Measurements from ENCODE around the gene MUC5B. TPM values are rescaled to one million over a fixed set of nuclear protein-coding genes. Genes with fewer than 3 reads are reported as not detected.

MUC5B gene
- polyA plus RNA-seq, 1 donor, result not detected

DNA sequence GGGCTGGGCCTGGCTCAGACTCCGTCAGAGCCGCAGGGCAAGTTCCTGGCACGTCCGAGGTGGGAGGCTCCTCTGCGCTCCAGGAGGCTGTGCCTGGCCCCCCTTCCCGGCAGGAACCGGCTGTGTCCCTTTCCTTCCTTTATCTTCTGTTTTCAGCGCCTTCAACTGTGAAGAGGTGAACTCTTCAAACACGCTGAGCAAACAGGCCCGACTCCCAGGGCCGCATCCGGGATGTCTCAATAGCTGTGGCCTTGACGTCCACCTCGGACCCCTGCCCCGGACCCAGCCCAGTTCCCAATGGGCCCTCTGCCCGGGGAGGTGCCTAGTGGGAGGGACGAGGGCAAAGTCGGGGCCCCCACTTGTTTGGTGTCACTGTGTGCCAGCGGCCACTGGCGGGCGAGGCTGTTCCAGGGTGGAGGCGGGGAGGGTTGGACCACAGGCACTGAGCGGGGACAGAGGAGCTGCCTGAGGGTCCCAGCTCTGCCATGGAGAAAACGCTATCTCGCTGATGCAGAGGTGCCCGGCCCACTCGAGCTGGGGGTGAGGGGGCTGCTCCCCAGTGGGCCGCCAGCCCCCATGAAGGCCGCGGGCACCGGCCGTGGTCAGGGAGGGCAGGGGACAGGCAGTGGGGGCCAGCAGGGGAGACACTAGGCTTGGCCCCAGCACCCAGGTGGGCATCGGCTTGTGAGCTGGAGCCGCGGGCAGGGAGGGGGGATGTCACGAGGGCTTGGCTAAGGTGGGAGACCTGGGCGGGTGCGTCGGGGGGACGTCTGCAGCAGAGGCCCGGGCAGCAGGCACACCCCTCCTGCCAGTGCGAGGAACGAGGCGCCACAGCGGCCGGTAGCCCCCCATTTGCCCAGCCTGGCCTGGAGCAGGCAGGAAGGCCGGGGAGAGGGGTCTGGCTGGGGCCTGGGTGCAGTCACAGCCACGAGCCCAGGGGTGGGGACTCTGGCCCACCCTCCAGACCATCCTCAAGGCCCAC, 2.7 kb upstream of the MUC5B start:
- no peak for DNase-seq (ENCODE audit: low read depth)

DNA sequence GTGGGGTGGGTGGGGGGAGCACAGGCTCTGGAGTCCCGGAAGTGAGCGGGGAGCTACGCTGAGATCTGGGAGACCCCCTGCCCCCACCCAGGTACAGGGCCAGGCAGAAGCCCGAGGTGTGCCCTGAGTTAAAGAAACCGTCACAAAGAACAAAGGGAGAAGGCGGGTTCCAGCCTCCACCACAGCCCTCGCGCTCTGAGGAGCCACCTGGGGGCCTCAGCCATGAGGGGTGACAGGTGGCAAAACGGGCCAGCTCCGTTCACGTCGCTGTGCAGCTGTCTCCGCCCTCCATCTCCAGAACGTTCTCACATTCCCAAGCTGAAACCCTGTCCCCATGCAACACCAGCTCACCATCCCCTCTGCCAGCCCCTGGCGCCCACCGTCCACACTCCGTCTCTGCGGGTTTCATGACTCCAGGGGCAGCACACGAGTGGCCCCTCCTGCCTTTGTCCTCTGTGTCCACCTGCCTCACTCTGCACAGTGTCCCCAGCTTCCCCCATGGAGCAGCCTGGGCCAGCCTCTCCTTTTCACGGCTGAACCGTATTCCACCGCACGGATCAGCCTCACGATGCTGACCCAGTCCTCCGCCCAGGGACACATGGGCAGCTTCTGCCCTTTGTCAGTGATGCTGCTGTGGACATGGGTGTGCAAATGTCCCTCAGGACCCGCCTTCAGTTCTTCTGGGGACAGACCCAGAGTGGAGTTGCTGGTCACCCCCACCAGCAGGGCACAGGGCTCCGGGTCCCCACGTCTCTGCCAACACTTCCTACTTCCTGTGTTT, 1.7 kb upstream of the MUC5B start:
- DNase-seq (ENCODE audit: low read depth), result no peak

DNA sequence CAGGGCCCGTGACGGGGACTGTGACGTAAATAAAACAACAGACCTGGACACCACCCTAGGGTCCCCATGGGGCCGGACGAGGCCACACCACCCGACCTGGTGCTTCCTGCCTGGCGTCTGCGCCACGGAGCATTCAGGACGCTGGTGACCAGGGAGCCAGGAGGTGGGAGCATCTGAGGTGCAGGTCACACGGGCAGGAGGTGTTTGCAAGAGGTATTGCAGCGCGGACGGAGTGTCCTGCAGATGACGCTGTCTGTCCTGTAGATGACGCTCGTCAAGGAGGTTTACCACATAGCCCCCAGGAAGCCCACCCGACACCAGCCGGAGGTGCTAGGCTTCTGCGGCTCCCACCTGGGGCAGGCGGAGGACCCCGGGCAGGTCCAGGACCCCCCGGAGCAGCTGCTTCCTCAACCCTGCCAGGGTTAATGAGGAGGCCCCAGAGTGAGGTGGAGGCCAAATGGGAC, 986 bp upstream of the MUC5B start:
- DNase-seq (ENCODE audit: low read depth), result no peak

DNA sequence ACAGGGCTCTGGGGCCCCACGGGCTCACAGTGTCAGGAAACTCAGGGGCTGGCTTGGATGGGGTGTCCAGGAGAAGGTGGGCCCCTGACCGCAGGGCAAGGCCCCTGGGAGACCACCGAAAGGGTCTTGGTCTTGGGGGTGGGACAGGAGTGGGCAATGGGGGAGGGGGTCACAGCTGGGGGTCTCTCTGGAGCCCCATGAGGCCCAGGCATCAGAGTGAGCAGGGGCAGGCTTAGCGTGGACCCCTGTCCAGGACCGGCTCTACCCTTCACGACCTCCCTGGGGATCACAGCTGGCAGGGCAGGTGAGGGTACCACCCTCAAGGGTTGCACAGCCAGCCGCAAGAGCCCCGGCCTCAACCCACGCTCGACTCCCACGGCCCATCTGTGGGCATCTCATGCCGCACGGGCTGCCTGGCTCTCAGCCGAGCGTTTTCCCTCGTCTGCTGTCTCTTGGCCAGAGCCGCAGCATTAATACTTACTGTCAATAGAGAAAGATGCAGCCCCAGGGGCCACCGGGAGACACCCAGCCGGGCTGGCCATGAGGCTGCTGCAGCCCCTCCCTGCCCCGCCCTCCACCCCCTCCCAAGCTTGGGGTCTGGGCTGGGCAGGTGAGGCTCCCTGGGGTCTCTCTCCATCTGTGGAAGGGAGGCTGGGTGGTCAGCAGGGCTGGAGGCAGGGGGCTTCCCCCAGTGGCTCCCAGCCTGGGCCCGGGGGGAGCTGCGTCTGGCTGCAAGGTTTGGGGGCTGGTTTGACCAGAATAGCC, 662 bp downstream of the MUC5B start:
- no peak for DNase-seq (ENCODE audit: low read depth)

DNA sequence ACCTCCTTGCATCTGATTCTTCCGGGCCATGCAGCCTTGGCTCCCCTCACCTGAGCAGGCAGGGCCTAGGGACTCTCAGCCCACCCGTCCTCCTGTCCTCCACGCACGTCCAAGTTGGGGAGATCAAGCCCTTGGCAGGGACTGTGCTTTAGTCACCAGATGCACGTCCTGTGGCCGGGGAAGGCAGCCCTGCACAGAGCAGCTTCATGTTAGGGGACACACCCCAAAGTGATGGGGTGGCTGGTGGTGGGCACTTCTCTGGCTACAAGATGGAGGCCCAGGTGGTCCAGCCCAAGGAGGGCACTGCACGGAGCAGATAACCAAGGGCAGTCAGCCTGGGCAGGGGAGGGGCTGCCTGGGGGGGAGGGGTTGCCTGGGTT, 1.2 kb downstream of the MUC5B start:
- DNase-seq (ENCODE audit: low read depth), result no peak

DNA sequence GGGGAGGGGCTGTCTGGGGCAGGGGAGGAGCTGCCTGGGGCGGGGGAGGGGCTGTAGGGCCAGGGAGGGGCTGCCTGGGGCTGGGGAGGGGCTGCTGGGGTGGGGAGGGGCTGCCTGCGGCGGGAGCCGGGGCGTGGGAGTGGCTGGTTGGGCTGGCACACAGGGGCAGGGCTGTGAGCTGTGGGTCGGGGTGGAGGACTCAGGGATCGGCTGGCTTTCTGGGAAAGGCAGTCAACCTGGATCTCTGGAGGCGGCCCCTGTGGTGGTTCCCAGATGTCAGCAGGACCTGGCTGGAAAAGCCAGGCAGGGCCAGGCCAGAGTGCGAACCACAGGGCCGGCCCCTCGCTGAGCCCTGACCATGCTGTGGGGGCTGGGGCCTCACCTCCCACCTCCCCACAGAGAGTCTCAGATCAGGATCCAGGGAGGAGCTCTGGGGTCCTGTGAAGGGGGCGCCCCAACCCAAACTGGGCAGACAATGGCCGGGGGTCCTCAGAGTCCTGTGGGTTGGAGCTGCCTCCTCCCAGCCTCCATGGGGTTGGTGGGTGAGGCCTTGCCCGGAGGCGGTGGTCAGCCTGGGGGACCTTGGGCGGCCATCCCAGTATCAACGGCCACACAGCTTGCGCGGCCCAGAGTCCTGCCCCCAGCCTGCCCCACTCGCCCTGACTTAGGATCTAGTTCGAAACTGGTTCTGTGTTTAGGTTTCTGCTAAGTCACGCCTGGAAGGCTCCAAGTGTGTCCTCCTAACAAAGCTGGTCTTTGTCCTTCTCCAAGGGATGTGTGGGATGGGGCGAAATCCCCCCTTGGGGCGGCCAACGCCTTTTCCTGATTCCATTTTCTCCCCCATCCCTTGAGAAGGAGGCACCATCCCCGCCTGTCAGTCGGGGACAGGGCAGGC, 1.9 kb downstream of the MUC5B start:
- no peak for DNase-seq (ENCODE audit: low read depth)

DNA sequence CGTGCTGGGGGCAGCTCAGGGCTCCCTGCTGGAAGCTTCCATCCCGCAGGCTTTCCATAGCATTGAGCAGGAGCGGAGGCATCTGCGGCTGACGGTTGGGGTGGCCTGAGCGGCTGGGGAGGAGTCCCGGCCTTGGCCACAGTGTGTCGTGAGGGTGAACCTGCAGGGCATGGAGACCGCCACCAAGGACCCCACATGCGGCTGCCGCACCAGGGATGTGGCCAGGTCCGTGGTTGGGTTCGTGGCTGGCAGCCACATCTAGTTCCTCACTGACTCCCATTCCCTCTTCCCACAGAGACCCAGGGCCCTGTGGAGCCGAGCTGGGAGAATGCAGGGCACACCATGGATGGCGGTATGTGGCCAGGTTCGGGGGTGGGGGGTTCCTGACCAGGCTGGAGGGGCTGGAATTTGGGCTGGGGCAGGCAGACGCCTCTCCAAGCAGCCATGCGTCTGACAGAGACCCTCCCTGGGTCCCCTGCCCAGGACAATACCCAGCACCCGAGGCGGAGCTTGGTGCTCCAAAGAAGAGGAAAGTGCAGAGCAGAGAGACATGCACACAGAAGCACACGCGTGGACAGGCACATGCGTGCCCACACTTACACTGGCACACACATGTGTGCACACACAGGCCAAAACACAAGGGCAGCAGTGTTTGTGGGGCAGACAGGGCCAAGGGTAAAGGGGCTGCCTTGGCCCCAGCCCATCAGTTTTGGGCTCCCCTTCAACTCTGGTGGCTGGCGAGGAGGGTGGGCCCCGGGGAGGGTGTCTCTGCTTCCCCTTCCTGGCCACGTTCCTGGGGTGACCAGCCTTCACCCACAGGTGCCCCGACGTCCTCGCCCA, 2.7 kb downstream of the MUC5B start:
- no peak for DNase-seq (ENCODE audit: low read depth)

DNA sequence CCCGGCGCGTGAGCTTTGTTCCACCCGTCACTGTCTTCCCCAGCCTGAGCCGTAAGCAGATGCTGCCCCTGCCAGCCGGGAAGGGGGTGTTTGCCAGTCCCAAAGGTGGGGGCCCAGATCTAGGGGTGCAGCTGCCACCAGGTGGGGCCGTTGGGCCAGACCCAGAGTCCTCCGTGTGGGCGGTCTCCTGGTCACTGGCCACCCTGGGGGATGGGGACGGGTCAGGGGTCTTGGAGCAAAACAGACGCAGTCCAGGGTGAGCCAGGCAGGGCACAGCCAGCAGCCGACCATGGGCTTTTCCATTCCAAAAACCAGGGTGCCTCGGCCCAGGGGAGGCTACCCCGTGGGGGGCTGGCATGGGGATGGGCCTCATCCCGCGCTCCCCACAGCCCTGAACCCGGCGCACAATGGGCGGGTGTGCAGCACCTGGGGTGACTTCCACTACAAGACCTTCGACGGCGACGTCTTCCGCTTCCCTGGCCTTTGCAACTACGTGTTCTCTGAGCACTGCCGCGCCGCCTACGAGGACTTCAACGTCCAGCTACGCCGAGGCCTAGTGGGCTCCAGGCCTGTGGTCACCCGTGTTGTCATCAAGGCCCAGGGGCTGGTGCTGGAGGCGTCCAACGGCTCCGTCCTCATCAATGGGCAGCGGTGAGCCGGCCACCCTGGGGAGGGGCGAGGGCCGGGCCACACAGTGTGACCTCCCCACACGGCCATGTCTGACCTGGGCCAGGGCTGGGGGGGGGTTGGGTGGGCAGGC, 3.5 kb downstream of the MUC5B start:
- DNase-seq (ENCODE audit: low read depth), result no peak

DNA sequence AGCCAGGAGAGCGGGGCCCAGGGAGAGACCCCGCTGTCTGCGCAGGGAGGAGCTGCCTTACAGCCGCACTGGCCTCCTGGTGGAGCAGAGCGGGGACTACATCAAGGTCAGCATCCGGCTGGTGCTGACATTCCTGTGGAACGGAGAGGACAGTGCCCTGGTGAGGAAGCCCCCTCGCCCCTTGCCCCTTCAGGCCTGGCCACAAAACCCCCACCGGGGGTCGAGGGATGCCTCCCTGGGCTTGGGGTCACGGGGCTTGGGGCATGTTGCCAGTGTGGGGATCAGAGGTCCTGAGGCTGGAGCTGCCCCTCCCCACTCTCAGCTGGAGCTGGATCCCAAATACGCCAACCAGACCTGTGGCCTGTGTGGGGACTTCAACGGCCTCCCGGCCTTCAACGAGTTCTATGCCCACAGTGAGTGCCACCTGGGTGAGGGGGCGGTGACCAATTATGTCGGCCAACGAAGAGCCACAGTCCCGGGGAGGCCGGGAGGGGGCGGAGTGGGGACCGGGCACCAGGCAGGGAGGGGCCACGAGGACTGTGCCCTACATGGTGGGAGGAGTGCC, 4.2 kb downstream of the MUC5B start:
- no peak for DNase-seq (ENCODE audit: low read depth)

DNA sequence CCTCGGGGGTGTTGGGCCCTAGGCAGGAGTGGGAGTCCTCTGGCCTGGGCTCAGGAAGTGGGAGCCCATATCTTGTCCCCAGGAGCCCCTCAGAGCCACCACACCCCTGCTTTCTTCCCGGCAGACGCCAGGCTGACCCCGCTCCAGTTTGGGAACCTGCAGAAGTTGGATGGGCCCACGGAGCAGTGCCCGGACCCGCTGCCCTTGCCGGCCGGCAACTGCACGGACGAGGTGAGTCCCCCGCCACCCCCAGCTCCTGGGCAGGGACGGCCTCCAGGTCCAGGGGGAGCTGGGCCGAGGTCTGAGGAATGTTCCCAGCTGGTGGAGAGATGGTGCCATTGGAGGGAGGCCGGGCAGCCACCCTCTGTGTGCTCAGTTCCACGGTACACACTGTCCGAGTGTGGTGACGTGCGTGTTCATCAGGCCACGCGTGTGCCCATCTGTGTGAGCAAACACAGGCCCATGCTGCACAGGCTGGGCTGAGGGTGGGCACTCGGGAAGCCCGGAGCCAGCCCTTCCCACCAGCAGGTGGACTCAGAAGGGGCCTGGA, 4.8 kb downstream of the MUC5B start:
- no peak for DNase-seq (ENCODE audit: low read depth)

DNA sequence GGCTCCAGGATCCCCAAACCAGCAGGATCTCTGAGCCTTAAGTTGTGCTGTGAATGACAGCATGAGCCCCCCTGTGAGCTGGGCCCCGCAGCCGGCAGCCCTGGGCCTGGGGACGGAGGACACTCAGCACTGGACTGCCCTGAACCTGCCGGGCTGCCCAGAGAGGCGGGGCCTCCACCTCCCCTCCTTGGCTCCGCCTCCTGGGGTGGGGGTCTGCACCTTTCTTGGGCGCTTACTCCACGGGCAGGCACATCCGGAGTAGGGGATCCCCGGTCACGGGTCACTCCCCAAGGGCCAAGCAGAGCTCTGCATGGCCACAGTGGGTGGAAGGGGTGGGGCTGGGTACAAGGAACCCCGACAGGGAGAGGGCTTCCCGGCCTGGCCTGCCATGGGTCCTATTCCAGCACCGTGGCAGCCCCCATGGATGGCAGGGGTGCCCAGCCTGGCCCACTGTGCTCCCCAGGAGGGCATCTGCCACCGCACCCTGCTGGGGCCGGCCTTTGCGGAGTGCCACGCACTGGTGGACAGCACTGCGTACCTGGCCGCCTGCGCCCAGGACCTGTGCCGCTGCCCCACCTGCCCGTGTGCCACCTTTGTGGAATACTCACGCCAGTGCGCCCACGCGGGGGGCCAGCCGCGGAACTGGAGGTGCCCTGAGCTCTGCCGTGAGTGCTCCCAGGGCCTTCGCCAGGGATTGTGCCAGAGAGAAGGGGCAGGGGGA, 5.4 kb downstream of the MUC5B start:
- DNase-seq (ENCODE audit: low read depth), result no peak

DNA sequence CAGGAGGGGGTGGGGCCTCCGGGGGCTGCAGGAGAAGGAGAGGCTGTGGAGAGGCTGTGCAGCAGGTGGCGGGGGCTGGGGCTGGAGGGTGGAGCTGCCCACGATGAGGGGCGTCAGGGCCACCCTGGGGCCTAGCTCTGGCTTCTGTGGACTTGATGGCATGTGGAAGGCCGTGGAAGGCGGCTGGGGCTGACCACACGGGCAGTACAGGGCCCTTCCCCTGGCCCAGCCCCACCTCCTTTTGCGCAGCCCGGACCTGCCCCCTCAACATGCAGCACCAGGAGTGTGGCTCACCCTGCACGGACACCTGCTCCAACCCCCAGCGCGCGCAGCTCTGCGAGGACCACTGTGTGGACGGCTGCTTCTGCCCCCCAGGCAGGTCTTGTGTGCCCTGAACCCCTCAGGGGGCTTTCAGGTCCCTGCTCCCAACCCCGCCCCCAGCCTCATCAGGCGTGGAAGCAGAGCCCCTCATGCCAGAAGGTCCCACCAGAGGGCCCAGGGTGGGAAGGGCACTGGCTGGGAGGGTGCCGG, 6.1 kb downstream of the MUC5B start:
- no peak for DNase-seq (ENCODE audit: low read depth)

DNA sequence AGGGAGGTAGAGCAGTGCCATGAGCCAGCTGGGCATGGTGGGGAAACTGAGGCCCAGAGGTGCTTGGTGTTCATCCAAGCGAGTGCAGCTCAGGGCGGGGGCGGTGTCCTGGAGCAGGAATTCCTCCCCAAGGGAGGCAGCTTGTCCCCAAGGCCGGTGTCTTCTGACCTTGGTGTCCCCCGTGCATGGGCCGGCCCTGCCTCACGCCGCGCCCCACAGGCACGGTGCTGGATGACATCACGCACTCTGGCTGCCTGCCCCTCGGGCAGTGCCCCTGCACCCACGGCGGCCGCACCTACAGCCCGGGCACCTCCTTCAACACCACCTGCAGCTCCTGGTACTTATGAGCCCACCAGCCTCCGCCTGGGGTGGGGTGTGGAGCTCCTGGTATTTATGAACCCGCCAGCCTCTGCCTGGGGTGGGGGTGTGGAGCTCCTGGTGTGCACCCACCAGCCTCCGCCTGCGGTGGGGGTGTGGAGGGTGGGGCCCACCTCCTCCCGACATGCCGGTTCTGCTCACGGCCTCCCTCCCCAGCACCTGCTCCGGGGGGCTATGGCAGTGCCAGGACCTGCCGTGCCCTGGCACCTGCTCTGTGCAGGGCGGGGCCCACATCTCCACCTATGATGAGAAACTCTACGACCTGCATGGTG, 6.7 kb downstream of the MUC5B start:
- DNase-seq (ENCODE audit: low read depth), result no peak

DNA sequence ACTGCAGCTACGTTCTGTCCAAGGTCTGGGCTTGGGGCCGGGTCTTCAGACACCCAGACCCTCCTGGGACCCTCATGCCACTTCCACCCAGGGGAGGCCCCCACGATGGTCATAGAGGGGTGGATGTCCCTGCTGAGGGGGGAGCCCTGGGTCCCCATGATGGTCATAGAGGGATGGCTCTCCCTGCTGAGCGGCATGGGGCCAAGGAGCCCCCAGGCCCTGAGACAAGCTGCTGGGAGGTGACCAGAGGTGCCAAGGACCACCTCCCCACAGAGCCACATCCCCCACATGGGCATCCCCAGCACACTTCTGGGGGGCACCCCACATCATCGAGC, 7.2 kb downstream of the MUC5B start:
- DNase-seq (ENCODE audit: low read depth), result no peak

DNA sequence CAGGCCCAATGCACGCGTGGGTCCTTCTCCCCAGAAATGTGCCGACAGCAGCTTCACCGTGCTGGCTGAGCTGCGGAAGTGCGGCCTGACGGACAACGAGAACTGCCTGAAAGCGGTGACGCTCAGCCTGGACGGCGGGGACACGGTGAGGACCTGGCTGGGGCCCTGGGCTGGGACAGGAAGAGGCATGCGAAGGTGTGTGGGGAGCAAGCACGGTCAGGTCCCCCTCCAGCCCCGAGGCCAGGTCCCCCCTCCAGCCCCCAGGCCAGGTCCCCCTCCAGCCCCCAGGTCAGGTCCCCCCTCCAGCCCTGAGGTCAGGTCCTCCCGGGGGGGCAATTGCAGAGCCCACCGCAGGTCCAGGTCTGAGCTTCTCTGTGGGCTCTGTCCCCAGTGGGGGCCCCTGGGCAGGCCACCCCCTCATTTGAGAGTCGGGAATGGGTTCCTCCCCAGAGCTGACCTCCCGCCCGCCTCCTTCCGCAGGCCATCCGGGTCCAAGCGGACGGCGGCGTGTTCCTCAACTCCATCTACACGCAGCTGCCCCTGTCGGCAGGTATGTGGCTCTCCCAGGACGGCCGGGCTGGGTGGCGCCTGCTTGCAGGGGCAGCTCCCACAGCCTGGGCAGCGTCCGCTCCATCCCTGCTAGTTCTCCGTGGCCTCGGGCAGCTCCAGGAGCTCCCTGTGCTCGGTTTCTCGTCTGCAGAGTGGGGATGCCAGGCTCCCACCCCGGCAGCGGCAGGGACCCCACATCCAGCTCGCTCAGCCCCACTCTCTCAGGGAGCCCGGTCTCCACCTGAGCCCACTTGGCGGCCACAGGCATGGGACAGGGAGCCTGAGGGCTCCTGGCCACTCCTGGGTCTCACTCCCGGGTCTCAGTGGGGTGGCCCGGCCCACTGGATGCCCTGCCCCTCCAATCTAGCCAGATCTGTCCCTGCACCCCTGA, 7.9 kb downstream of the MUC5B start:
- no peak for DNase-seq (ENCODE audit: low read depth)

DNA sequence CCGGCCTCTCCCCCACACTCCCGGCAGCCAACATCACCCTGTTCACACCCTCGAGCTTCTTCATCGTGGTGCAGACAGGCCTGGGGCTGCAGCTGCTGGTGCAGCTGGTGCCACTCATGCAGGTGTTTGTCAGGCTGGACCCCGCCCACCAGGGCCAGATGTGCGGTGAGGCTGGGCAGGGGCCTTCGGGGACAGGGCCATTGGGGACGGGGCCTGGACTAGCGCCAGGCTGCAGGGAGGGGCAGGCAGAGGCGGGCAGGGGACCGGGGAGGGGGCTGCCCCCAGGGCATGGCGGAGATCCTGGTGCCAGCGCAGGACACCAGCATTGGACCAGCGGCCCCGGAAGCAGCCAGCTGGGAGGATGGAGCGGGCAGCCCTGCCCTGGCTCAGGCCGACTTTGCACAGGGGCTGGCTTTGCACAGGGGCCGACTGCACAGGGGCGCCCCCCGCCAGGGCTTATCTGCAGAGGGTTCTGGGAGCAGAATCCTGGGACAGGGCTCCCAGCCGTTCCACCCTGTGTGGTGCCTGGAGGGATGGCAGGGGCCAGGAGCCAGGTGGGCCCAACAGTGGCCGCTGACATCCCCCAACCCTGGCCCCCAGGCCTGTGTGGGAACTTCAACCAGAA, 8.6 kb downstream of the MUC5B start:
- no peak for DNase-seq (ENCODE audit: low read depth)

Data from forelimb muscle (tissue), 1 donor.